GM12878 (cell line): ENCODE results near the gene ISG20L2.

Experiments
- CEBPB ChIP-seq, 2 experiments: fragments of 150-350 bp in 1 of 2; IDR thresholded peaks; 2 replicates each; pipeline ENCODE4 v1.6.1; 2012 to 2014; ENCODE audit warnings: low read depth in 2 of 2, low read length in 2 of 2, borderline replicate concordance in 1 of 2, inconsistent platforms in 1 of 2
- CREB1 ChIP-seq: IDR thresholded peaks from 2 replicates; pipeline ENCODE4 v1.6.1; 2012; ENCODE audit warnings: low read depth, mild to moderate bottlenecking, inconsistent platforms
- FOS ChIP-seq: IDR thresholded peaks from 3 replicates; pipeline ENCODE4 v1.6.1; 2011; ENCODE audit warnings: borderline replicate concordance; ENCODE audit not compliant: insufficient read length; ENCODE audit errors: extremely low read depth
- FOXM1 ChIP-seq: IDR thresholded peaks from 2 replicates; pipeline ENCODE4 v1.6.1; 2012; ENCODE audit warnings: low read depth, mild to moderate bottlenecking, inconsistent platforms, low read length, moderate library complexity
- MLLT1 ChIP-seq: fragments of 450-650 bp; IDR thresholded peaks from 2 replicates; pipeline ENCODE4 v1.6.1; 2016; ENCODE audit warnings: mild to moderate bottlenecking
- TF ChIP-seq, protein P1 (sequence below), 3 experiments: IDR thresholded peaks in 2 of 3; conservative IDR thresholded peaks in 1 of 3; 2 replicates each; pipeline ENCODE4 v1.5.1; 2011; ENCODE audit warnings: low read depth in 3 of 3, low read length in 3 of 3, mild to moderate bottlenecking in 3 of 3, control low read depth in 2 of 3, moderate library complexity in 2 of 3, inconsistent platforms in 1 of 3, mixed read lengths in 1 of 3; ENCODE audit not compliant: control insufficient read depth in 2 of 3, insufficient read depth in 1 of 3; ENCODE audit errors: extremely low read depth in 1 of 3
- TF ChIP-seq, protein P2 (sequence below): IDR thresholded peaks from 2 replicates; pipeline ENCODE4 v1.6.1; 2012; ENCODE audit warnings: low read depth, low read length, improper control_type of control experiment

DNA sequence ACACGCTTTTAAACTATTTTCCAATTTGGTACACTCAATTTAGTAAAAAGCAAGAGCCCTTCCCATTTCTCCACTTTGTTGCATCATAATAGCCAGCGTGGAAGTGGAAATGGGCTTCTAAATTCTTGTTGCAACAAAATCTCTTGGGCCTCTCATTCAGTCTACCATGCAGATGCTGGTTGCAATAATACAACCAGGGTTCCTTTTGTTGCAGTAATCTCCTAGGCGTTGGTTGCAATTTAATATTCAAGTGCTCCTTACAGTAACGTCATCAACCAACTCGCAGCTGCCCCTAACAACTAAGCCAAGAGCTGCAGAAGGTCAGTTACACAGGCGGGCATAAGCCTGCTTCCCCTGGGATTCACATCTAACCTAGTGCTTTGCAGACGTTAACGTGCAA is 25.7 kb upstream of the ISG20L2 start:
- TF ChIP-seq, protein P1, sequence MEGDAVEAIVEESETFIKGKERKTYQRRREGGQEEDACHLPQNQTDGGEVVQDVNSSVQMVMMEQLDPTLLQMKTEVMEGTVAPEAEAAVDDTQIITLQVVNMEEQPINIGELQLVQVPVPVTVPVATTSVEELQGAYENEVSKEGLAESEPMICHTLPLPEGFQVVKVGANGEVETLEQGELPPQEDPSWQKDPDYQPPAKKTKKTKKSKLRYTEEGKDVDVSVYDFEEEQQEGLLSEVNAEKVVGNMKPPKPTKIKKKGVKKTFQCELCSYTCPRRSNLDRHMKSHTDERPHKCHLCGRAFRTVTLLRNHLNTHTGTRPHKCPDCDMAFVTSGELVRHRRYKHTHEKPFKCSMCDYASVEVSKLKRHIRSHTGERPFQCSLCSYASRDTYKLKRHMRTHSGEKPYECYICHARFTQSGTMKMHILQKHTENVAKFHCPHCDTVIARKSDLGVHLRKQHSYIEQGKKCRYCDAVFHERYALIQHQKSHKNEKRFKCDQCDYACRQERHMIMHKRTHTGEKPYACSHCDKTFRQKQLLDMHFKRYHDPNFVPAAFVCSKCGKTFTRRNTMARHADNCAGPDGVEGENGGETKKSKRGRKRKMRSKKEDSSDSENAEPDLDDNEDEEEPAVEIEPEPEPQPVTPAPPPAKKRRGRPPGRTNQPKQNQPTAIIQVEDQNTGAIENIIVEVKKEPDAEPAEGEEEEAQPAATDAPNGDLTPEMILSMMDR (IDR thresholded peaks at IDR 0.05 in 2 of 3, conservative IDR thresholded peaks at IDR 0.05 in 1 of 3; ENCODE audit: control insufficient read depth in 2 of 3, extremely low read depth in 1 of 3, insufficient read depth in 1 of 3, low read depth in 3 of 3, low read length in 3 of 3), result no peak
- no peak for TF ChIP-seq CEBPB (IDR thresholded peaks at IDR 0.05; ENCODE audit: borderline replicate concordance in 1 of 2, low read depth in 2 of 2, low read length in 2 of 2)
- no peak for TF ChIP-seq CREB1
- TF ChIP-seq MLLT1, result no peak
- TF ChIP-seq, protein P2, sequence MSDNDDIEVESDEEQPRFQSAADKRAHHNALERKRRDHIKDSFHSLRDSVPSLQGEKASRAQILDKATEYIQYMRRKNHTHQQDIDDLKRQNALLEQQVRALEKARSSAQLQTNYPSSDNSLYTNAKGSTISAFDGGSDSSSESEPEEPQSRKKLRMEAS, result no peak
- no peak for TF ChIP-seq FOXM1
- TF ChIP-seq FOS, result no peak
